Measurements from ENCODE around the gene GDPD1.

Gene GDPD1

GRCh38 chr17:59292174-59292523 lies 71.8 kb downstream of the GDPD1 start:
- H4K20me1 ChIP-seq (ENCODE audit: control insufficient read depth, insufficient read depth, low read depth, low read length) = no peaks in the 10 kb centered on the region
- H3K27ac ChIP-seq (ENCODE audit: low read depth, low read length) = no peak overlapping the region
- no peak overlapping the region for H3K4me3 ChIP-seq (ENCODE audit: low read length)
- H3K36me3 ChIP-seq (ENCODE audit: control insufficient read depth, low read length) = no peaks in the 10 kb centered on the region
- no peaks in the 10 kb centered on the region for H3K9me3 ChIP-seq (ENCODE audit: control insufficient read depth, insufficient read depth, low read length)
- peaks cover 4% of the 10 kb centered on the region; the same call in 1 of the 2 replicates for H3K27me3 ChIP-seq (ENCODE audit: control insufficient read depth, low read length)
- peaks cover 19% of the 10 kb centered on the region for H3K4me1 ChIP-seq (ENCODE audit: control insufficient read depth, low read length)
- H3K9me2 ChIP-seq (replicated peaks; ENCODE audit: control insufficient read depth, low read length) = no peaks in the 10 kb centered on the region
- H3K79me2 ChIP-seq (ENCODE audit: control insufficient read depth, low read length) = no peaks in the 10 kb centered on the region
- TF ChIP-seq EZH2phosphoT487 (IDR thresholded peaks at IDR 0.05; ENCODE audit: borderline replicate concordance, low read length) (no peak), CTCF (IDR thresholded peaks at IDR 0.05; ENCODE audit: low read depth, low read length, poor library complexity, severe bottlenecking) (no peak)
- H3K4me2 ChIP-seq (ENCODE audit: low read length) = no peak overlapping the region
- no peaks in the 10 kb centered on the region for H3F3A ChIP-seq (ENCODE audit: control insufficient read depth, insufficient read depth)

GRCh38 chr17:59296190-59296589 lies 75.9 kb downstream of the GDPD1 start:
- Histone ChIP-seq H3K4me3 (ENCODE audit: low read length) (no peak overlapping the region), H4K20me1 (ENCODE audit: control insufficient read depth, insufficient read depth, low read depth, low read length) (no peaks in the 10 kb centered on the region), H3K9me2 (replicated peaks; ENCODE audit: control insufficient read depth, low read length) (no peaks in the 10 kb centered on the region), H3K9me3 (ENCODE audit: control insufficient read depth, insufficient read depth, low read length) (no peaks in the 10 kb centered on the region), H3K4me2 (ENCODE audit: low read length) (no peak overlapping the region), H3K4me1 (ENCODE audit: control insufficient read depth, low read length) (peaks cover 9% of the 10 kb centered on the region), H3K27me3 (ENCODE audit: control insufficient read depth, low read length) (peaks cover 4% of the 10 kb centered on the region; the same call in 1 of the 2 replicates), H3K36me3 (ENCODE audit: control insufficient read depth, low read length) (no peaks in the 10 kb centered on the region), H3K79me2 (ENCODE audit: control insufficient read depth, low read length) (no peaks in the 10 kb centered on the region), H3F3A (ENCODE audit: control insufficient read depth, insufficient read depth) (no peaks in the 10 kb centered on the region), H3K27ac (ENCODE audit: low read depth, low read length) (no peak overlapping the region)
- no peak for TF ChIP-seq EZH2phosphoT487 (IDR thresholded peaks at IDR 0.05; ENCODE audit: borderline replicate concordance, low read length)
- TF ChIP-seq CTCF (IDR thresholded peaks at IDR 0.05; ENCODE audit: low read depth, low read length, poor library complexity, severe bottlenecking) = no peak

- no peaks in the 10 kb centered on the region for H3K79me2 ChIP-seq (ENCODE audit: control insufficient read depth, low read length)
- H3F3A ChIP-seq (ENCODE audit: control insufficient read depth, insufficient read depth) = no peaks in the 10 kb centered on the region
- no peak overlapping the region for H3K4me3 ChIP-seq (ENCODE audit: low read length)
- TF ChIP-seq CTCF (IDR thresholded peaks at IDR 0.05; ENCODE audit: low read depth, low read length, poor library complexity, severe bottlenecking) (no peak), EZH2phosphoT487 (IDR thresholded peaks at IDR 0.05; ENCODE audit: borderline replicate concordance, low read length) (no peak)
- peaks cover 4% of the 10 kb centered on the region; the same call in 1 of the 2 replicates for H3K27me3 ChIP-seq (ENCODE audit: control insufficient read depth, low read length)
- no peak overlapping the region for H3K27ac ChIP-seq (ENCODE audit: low read depth, low read length)
- H3K9me2 ChIP-seq (replicated peaks; ENCODE audit: control insufficient read depth, low read length) = no peaks in the 10 kb centered on the region
- no peak overlapping the region for H3K4me2 ChIP-seq (ENCODE audit: low read length)
- H4K20me1 ChIP-seq (ENCODE audit: control insufficient read depth, insufficient read depth, low read depth, low read length) = no peaks in the 10 kb centered on the region
- peaks cover 17% of the 10 kb centered on the region for H3K4me1 ChIP-seq (ENCODE audit: control insufficient read depth, low read length)
- H3K9me3 ChIP-seq (ENCODE audit: control insufficient read depth, insufficient read depth, low read length) = no peaks in the 10 kb centered on the region
- H3K36me3 ChIP-seq (ENCODE audit: control insufficient read depth, low read length) = no peaks in the 10 kb centered on the region
Measured at GRCh38 chr17:59298521-59298920, 78.2 kb downstream of the GDPD1 start.

Measured in DOHH2 (cell line).